Liver (tissue), 9 donors: ENCODE results near the gene CH25H. TPM values are rescaled to one million over a fixed set of nuclear protein-coding genes. Genes with fewer than 3 reads are reported as not detected.

Source experiments
- DNase-seq: peaks from one replicate; pipeline ENCODE4 v3.0.0-alpha.2; 2017; ENCODE audit warnings: low spot score
- H3K27ac ChIP-seq, 2 donors: one replicate each; pipeline ENCODE4 v1.7.0; 2013; ENCODE audit warnings: inconsistent platforms in 2 of 2, low read length in 2 of 2, control low read depth in 1 of 2, low read depth in 1 of 2, mild to moderate bottlenecking in 1 of 2
- H3K27me3 ChIP-seq, 4 donors: one replicate each; pipeline versions ENCODE4 v1.6.1 to v1.7.0; 2013; ENCODE audit warnings: low read length in 3 of 4, inconsistent platforms in 1 of 4, mild to moderate bottlenecking in 1 of 4, moderate library complexity in 1 of 4; ENCODE audit not compliant: control insufficient read depth in 4 of 4, insufficient read depth in 4 of 4
- H3K36me3 ChIP-seq, 4 donors: one replicate each; pipeline versions ENCODE4 v1.6.1 to v1.7.0; 2013; ENCODE audit warnings: low read length in 3 of 4, mild to moderate bottlenecking in 3 of 4, low read depth in 1 of 4, moderate library complexity in 1 of 4; ENCODE audit not compliant: control insufficient read depth in 4 of 4, insufficient read depth in 3 of 4
- H3K4me1 ChIP-seq, 4 donors: one replicate each; pipeline versions ENCODE4 v1.6.1 to v1.7.0; 2013; ENCODE audit warnings: low read length in 3 of 4, mild to moderate bottlenecking in 3 of 4, moderate library complexity in 1 of 4; ENCODE audit not compliant: control insufficient read depth in 4 of 4, insufficient read depth in 4 of 4
- H3K4me3 ChIP-seq, 3 donors: one replicate each; pipeline versions ENCODE4 v1.6.1 to v1.7.0; 2013; ENCODE audit warnings: low read length in 3 of 3, control low read depth in 1 of 3, low read depth in 1 of 3, mild to moderate bottlenecking in 1 of 3
- H3K9ac ChIP-seq, 2 donors: one replicate each; pipeline ENCODE4 v1.7.0; 2013; ENCODE audit warnings: low read length in 2 of 2, mild to moderate bottlenecking in 2 of 2, moderate library complexity in 2 of 2, control low read depth in 1 of 2, low read depth in 1 of 2
- H3K9me3 ChIP-seq, 4 donors: one replicate each; pipeline versions ENCODE4 v1.6.1 to v1.7.0; 2013; ENCODE audit warnings: low read length in 3 of 4; ENCODE audit not compliant: control insufficient read depth in 4 of 4
- CTCF ChIP-seq: fragments of 150-350 bp; IDR thresholded peaks from 2 replicates; pipeline ENCODE4 v1.5.1; 2017; ENCODE audit warnings: improper control_type of control experiment, low read depth, low read length; ENCODE audit not compliant: missing input control
- EGR1 ChIP-seq, 2 donors: IDR thresholded peaks; 2 replicates each; pipeline ENCODE4 v1.6.1; 2016 to 2018; ENCODE audit warnings: antibody characterized with exemption in 2 of 2, low read depth in 2 of 2
- FOXA1 ChIP-seq: IDR thresholded peaks from 2 replicates; pipeline ENCODE4 v1.6.1; 2016; ENCODE audit warnings: antibody characterized with exemption
- GABPA ChIP-seq, 2 donors: IDR thresholded peaks in 1 of 2; conservative IDR thresholded peaks in 1 of 2; 2 replicates each; pipeline ENCODE4 v1.6.1; 2016; ENCODE audit warnings: antibody characterized with exemption in 2 of 2, mild to moderate bottlenecking in 1 of 2, moderate library complexity in 1 of 2
- HNF4A ChIP-seq, 2 donors: conservative IDR thresholded peaks; 2 replicates each; pipeline ENCODE4 v1.6.1; 2016; ENCODE audit warnings: antibody characterized with exemption in 2 of 2, mild to moderate bottlenecking in 2 of 2
- HNF4G ChIP-seq: IDR thresholded peaks from 2 replicates; pipeline ENCODE4 v1.6.1; 2016; ENCODE audit warnings: antibody characterized with exemption
- JUND ChIP-seq, 2 donors: IDR thresholded peaks; 2 replicates each; pipeline ENCODE4 v1.6.1; 2016; ENCODE audit warnings: antibody characterized with exemption in 2 of 2
- NR2F2 ChIP-seq: IDR thresholded peaks from 2 replicates; pipeline ENCODE4 v1.6.1; 2016; ENCODE audit warnings: antibody characterized with exemption
- RAD21 ChIP-seq, 2 donors: IDR thresholded peaks; 2 replicates each; pipeline ENCODE4 v1.6.1; 2016; ENCODE audit warnings: antibody characterized with exemption in 2 of 2, mild to moderate bottlenecking in 2 of 2
- SP1 ChIP-seq: IDR thresholded peaks from 2 replicates; pipeline ENCODE4 v1.6.1; 2018; ENCODE audit warnings: antibody characterized with exemption, mild to moderate bottlenecking
- TAF1 ChIP-seq: conservative IDR thresholded peaks from 2 replicates; pipeline ENCODE4 v1.6.1; 2016; ENCODE audit warnings: antibody characterized with exemption, mild to moderate bottlenecking
- YY1 ChIP-seq: IDR thresholded peaks from 2 replicates; pipeline ENCODE4 v1.6.1; 2016; ENCODE audit warnings: antibody characterized with exemption, mild to moderate bottlenecking
- WGBS: extraction: QIAGEN DNeasy Blood & Tissue Kit; methylation state at CpG from one replicate; pipeline ENCODE4 v1.1.7; 2013; 5-methylcytosine and 5-hydroxymethylcytosine counted together
- polyA plus RNA-seq, 2 donors: library from polyadenylated mRNA; stranded (reverse) in 1 of 2; unstranded in 1 of 2; fragments of 200-250 nt in 1 of 2; fragments of >200 nt in 1 of 2; fragmentation: Nextera tagmentation in 1 of 2; extraction: Ambion mirVana in 1 of 2; gene quantifications; one replicate each; pipeline versions ENCODE4 v1.2.1 to v1.2.3, GENCODE V29; 2013 to 2015
- total RNA-seq, 2 donors: library from RNA; depleted of rRNA; stranded (reverse); fragments of >200 nt; gene quantifications; one replicate each; pipeline ENCODE4 v1.2.3, GENCODE V29; 2014
- TF ChIP-seq, protein P1 (sequence below): IDR thresholded peaks from 2 replicates; pipeline ENCODE4 v1.6.1; 2016; ENCODE audit warnings: antibody characterized with exemption
- TF ChIP-seq, protein P2 (sequence below): IDR thresholded peaks from 2 replicates; pipeline ENCODE4 v1.6.1; 2016; ENCODE audit warnings: antibody characterized with exemption, mild to moderate bottlenecking
- TF ChIP-seq, protein P3 (sequence below): IDR thresholded peaks from 2 replicates; pipeline ENCODE4 v1.6.1; 2016; ENCODE audit warnings: antibody characterized with exemption
- TF ChIP-seq, protein P4 (sequence below): IDR thresholded peaks from 2 replicates; pipeline ENCODE4 v1.6.1; 2016; ENCODE audit warnings: antibody characterized with exemption
- donor health status: healthy.
- donor health status: healthy.
- donor health status: healthy.
- donor health status: healthy.
- donor health status: healthy.

CH25H gene
- total and polyA plus RNA-seq, 4 donors: 0.08 to 0.33 (median 0.25) TPM; not detected in 1

DNA sequence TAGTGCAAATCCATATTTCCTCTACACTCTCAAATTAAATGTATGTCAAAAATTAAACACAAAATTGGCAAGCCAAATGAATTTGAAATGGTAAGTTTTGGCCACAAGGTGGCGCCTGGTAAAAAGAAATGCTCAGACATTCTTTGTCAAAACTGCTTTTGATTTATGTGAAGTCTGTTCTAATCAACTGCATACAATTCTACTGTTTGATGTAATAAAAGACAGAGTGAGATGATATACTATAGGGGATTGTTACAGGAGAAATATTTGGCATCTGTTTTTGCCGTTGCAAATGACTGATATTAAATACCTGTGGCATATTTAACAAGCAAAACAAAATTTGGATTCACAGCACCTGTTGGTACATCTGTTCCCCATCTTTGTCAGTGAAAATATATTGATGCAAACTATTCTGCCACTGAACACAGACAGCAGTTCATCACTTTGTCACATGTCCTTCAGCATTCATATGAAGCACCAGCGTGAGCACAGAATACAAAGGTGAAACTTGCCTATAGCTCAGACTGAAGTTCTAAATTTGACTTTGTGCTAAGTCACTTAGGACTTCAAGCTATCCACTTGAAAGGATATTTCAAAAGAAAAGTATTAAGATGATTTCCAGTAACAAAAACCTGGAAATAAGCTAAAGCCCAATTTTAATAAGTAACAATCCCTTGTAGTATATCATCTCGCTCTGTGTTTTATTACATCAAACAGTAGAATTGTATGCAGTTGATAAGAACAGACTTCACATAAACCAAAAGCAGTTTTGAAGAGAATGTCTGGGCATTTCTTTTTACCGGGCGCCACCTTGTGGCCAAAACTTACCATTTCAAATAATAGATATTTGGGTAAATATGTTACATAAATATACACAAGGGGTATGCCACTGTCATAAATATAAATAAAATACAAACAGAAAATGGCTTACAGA is 10.2 kb upstream of the CH25H start:
- Histone ChIP-seq H3K27me3 (no peaks in the 10 kb centered on the region), H3K4me1 (peaks cover 7 to 52% (median 40%) of the 10 kb centered on the region in 4 donors), H3K4me3 (no peak overlapping the region), H3K36me3 (peaks cover 2 to 13% (median 9%) of the 10 kb centered on the region in 4 donors), H3K9ac (no peak overlapping the region), H3K9me3 (no peaks in the 10 kb centered on the region), H3K27ac (peak overlapping the region; percentile 9 to 25)
- TF ChIP-seq YY1 (no peak), CTCF (peak; percentile 66), FOXA1 (no peak), NR2F2 (no peak), TAF1 (no peak), HNF4A (conservative IDR thresholded peaks at IDR 0.05) (no peak), HNF4G (no peak), SP1 (no peak), EGR1 (IDR thresholded peaks at IDR 0.05; ENCODE audit: low read depth in 2 of 2) (no peak), JUND (IDR thresholded peaks at IDR 0.05) (no peak), RAD21 (IDR thresholded peaks at IDR 0.05) (peak; percentile 80 to 81), GABPA (IDR thresholded peaks at IDR 0.05 in 1 of 2, conservative IDR thresholded peaks at IDR 0.05 in 1 of 2) (no peak)
- TF ChIP-seq, protein P1, sequence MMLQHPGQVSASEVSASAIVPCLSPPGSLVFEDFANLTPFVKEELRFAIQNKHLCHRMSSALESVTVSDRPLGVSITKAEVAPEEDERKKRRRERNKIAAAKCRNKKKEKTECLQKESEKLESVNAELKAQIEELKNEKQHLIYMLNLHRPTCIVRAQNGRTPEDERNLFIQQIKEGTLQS: peak; percentile 6
- TF ChIP-seq, protein P2, sequence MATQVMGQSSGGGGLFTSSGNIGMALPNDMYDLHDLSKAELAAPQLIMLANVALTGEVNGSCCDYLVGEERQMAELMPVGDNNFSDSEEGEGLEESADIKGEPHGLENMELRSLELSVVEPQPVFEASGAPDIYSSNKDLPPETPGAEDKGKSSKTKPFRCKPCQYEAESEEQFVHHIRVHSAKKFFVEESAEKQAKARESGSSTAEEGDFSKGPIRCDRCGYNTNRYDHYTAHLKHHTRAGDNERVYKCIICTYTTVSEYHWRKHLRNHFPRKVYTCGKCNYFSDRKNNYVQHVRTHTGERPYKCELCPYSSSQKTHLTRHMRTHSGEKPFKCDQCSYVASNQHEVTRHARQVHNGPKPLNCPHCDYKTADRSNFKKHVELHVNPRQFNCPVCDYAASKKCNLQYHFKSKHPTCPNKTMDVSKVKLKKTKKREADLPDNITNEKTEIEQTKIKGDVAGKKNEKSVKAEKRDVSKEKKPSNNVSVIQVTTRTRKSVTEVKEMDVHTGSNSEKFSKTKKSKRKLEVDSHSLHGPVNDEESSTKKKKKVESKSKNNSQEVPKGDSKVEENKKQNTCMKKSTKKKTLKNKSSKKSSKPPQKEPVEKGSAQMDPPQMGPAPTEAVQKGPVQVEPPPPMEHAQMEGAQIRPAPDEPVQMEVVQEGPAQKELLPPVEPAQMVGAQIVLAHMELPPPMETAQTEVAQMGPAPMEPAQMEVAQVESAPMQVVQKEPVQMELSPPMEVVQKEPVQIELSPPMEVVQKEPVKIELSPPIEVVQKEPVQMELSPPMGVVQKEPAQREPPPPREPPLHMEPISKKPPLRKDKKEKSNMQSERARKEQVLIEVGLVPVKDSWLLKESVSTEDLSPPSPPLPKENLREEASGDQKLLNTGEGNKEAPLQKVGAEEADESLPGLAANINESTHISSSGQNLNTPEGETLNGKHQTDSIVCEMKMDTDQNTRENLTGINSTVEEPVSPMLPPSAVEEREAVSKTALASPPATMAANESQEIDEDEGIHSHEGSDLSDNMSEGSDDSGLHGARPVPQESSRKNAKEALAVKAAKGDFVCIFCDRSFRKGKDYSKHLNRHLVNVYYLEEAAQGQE: no peak
- TF ChIP-seq, protein P3, sequence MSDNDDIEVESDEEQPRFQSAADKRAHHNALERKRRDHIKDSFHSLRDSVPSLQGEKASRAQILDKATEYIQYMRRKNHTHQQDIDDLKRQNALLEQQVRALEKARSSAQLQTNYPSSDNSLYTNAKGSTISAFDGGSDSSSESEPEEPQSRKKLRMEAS: no peak
- TF ChIP-seq, protein P4, sequence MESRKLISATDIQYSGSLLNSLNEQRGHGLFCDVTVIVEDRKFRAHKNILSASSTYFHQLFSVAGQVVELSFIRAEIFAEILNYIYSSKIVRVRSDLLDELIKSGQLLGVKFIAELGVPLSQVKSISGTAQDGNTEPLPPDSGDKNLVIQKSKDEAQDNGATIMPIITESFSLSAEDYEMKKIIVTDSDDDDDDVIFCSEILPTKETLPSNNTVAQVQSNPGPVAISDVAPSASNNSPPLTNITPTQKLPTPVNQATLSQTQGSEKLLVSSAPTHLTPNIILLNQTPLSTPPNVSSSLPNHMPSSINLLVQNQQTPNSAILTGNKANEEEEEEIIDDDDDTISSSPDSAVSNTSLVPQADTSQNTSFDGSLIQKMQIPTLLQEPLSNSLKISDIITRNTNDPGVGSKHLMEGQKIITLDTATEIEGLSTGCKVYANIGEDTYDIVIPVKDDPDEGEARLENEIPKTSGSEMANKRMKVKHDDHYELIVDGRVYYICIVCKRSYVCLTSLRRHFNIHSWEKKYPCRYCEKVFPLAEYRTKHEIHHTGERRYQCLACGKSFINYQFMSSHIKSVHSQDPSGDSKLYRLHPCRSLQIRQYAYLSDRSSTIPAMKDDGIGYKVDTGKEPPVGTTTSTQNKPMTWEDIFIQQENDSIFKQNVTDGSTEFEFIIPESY: no peak
- peak; percentile 52 for DNase-seq
- WGBS: 10% methylated on average over 6 of the region's 6 CpGs
